ELF-1 (cell line): Measurements from ENCODE around the gene MRPL49.

Experiments used
- DNase-seq: peaks from one replicate; pipeline ENCODE4 v3.0.0-alpha.2; 2016; ENCODE audit warnings: low read depth, low spot score

Gene MRPL49

DNA sequence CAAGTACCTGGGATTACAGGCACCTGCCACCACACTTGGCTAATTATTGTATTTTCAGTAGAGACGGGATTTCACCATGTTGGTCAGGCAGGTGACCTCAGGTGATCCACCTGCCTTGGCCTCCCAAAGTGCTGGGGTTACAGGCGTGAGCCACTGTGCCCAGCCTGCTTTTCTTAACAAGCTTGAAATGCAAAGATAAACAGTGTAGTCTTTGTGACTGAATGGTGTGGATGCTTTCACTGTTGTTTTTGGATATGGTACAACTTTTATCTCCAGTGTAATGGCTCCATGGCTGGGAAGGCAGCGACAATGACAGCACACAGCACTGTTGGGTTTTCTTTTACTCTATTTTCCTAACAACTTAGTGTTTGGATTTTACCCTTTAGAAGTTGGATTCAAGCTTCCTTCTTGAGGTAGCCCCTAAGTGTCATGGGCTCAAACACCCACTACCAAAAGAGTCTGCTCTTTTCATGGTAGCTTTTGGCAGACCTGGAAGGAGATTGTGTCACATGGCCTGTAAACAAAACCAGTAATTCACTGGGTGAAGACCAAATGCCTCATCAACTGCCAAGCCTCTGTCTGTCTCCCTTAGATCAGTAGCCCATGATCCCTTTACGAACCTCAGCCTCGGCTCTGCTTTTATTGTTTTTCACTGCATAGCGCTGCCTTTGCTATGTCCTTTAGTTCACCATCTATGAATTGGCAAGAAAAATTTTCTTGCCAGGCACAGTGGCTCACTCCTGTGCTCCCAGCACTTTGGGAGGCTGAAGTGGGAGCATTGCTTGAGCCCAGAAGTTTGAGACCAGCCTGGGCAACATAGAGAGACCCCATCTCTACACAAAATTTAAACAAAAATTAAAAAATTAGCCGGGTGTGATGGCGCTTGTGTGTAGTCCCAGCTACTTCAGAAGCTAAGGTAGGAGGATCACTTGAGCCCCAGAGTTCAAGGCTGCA is 19.7 kb upstream of the MRPL49 start:
- no peak for DNase-seq

DNA sequence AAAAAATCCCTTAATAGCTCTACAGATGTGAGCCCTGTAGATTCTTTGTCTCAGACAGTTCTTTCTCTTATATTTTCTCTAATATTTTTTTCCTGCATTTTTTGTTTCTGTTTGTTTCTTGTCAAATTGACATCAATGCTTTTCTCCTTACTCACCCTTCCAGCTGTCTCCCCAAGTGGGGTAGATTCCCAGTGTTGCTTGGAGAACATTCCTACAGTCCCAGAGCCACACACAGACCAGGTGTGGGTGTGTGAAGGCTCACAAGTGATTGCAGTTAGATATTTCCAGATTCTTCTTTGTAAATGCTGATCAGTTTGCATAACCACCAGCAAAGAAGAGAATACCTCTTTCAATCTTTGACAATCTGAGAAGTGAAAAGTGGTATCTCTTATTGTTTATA is 18.6 kb upstream of the MRPL49 start:
- DNase-seq: no peak

- DNase-seq: no peak
Measured at GRCh38 chr11:65104628-65105027, 17.5 kb upstream of the MRPL49 start.

- DNase-seq: no peak
Measured at GRCh38 chr11:65107078-65107477, 15.0 kb upstream of the MRPL49 start.

DNA sequence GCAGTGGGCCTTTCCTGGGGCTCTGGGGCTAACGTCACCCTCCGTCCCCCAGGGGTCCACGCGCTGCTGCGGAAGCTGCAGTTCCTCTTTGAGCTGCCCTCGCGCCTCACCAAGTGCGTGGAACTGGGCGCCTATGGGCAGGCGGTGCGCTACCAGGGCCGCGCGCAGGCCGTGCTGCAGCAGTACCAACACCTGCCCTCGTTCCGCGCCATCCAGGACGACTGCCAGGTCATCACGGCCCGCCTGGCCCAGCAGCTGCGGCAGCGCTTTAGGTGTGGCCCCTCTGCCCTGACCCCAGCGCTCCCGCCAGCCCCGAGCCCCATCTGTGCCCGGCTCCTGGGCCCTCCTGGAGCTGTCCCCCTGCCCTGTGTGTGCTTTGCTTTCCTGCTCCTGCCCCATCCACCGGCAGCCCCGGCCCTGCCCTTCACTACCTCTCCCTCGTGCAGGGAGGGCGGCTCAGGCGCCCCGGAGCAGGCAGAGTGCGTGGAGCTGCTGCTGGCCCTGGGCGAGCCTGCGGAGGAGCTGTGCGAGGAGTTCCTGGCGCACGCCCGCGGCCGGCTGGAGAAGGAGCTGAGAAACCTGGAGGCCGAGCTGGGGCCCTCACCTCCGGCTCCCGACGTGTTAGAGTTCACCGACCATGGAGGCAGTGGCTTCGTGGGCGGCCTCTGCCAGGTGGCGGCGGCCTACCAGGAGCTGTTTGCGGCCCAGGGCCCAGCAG is 14.2 kb upstream of the MRPL49 start:
- DNase-seq: no peak

- no peak for DNase-seq
Measured at GRCh38 chr11:65108469-65109123, 13.5 kb upstream of the MRPL49 start.

GRCh38 chr11:65109231-65110198 is 12.6 kb upstream of the MRPL49 start:
- no peak for DNase-seq

DNA sequence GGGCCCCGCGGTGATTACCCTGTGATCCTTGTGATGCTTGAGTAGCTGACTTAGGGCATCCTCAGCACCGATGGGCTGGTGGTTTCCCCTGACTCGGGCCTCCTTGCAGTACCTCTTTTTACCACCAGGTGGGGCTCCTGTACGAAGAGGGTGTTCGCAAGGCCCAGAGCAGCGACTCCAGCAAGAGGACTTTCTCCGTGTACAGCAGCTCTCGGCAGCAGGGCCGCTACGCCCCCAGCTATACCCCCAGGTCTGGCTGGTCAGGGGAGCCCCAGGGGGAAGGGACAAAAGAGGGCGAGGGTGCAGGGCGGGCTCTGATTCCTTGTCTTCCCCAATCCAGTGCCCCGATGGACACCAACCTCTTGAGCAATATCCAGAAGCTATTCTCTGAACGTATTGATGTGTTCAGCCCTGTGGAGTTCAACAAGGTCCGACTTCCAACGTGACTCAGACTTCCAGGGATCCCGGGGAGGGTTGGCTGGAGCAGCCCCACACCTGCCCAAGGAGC is 11.7 kb upstream of the MRPL49 start:
- peak; percentile 95 for DNase-seq

- no peak for DNase-seq
Measured at GRCh38 chr11:65111159-65111743, 10.9 kb upstream of the MRPL49 start.

DNA sequence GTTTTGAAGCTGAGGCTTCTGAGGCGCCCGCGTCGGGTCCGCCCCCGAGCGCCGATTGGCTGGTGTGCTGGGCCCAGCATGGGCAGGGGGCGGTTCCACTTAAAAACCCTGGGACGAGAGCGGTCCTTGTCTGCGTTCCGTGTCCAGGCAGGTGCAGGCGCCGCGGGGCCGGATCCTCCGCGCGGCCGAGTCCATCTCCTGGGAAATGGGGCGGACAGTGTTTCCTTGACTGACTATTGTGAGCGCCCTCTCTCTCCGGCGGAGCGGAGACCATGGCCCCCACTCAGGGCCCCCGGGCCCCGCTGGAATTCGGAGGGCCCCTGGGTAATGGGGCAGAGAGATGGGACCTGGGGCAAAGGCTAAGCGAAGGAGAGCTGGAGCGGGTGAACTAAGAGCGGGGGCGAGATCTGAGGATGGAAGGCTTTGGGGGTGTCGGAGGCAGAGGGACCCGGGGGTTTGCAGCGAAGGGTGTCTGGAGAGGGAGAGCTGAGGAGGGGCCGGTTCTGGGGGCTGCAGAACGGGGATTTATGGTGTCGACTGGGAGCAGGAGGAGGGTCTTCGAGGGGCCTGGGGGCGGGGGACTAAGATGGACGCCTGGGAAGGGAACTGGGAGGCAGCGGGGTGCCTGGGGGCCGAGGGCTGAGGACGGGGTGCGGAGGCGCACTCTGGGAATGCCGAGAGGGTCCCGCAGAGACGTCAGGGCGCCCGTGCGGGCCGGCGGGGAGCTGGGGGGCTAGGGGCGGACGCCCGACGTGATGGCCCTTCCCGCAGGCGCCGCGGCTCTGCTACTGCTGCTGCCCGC is 10.2 kb upstream of the MRPL49 start, which contains the start of gene TM7SF2:
TSS of gene TM7SF2 (plus strand) at position 129 of the 802 bp plus-strand sequence. CDS start at position 273, 144 bp downstream.
- peak; percentile 97 for DNase-seq

DNA sequence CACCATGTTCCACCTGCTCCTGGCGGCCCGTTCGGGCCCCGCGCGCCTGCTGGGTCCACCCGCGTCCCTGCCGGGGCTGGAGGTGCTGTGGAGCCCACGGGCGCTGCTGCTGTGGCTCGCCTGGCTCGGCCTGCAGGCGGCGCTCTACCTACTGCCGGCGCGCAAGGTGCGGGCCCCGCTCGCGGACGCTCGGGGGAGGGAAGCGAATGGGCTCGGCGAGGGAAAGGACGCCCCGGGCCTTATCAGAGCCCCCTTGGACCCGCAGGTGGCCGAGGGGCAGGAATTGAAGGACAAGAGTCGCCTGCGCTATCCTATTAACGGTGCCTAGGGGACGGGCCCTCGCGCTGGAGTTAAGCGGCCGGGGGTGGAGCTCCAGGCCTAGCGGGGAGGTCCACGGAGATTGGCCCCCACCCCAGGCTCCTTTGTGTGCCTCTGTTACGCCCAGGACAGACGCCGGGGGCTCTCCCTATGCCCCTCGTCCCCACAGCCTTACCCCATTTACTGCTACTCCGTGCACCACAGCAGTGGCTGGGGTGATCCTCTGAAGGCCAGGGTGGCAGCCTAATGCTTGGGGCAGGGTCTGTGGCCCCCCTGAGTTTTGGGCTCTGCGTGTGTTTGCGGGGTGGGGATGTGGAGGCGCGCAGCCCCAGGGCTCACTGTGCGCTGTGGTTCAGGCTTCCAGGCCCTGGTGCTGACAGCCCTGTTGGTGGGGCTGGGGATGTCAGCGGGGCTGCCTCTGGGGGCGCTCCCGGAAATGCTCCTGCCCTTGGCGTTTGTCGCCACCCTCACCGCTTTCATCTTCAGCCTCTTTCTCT is 9.4 kb upstream of the MRPL49 start:
- DNase-seq: peak; percentile 60

DNA sequence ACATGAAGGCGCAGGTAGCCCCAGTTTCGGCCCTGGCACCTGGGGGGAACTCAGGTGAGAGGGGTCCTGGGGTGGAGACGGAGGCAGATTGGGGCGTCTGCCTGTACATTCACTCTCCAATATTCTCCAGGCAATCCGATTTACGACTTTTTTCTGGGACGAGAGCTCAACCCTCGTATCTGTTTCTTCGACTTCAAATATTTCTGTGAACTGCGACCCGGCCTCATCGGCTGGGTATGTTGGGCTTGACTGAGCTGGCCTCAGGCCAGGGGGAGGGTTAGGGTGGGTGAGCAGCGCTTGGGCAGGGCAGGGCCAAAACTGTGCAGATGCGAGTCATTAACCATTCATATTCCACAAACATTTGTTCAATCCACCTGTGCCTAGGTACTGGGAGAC is 8.8 kb upstream of the MRPL49 start:
- DNase-seq: no peak

DNA sequence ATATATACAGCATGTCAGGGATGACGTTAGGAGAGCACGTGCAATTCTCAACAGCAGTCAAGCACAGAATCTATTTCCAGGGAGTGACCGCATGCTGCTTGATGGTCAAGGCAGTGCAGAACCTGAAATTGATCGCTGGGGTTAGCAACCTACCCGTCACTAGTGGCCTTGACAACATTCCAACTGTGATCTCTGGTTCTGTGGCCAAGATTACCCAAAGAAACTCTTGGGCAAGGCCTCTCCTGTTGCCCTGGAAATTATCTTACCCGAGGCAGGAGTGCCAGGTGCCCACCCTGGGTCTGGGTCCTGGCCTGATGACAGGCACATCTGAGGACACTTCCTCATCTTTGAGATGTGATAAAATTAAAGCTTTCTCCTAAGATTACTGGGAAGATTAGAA is 8.3 kb upstream of the MRPL49 start:
- no peak for DNase-seq

- DNase-seq: no peak
Measured at GRCh38 chr11:65114538-65115171, 7.5 kb upstream of the MRPL49 start.

GRCh38 chr11:65115361-65116082 is 6.6 kb upstream of the MRPL49 start:
- DNase-seq: no peak

DNA sequence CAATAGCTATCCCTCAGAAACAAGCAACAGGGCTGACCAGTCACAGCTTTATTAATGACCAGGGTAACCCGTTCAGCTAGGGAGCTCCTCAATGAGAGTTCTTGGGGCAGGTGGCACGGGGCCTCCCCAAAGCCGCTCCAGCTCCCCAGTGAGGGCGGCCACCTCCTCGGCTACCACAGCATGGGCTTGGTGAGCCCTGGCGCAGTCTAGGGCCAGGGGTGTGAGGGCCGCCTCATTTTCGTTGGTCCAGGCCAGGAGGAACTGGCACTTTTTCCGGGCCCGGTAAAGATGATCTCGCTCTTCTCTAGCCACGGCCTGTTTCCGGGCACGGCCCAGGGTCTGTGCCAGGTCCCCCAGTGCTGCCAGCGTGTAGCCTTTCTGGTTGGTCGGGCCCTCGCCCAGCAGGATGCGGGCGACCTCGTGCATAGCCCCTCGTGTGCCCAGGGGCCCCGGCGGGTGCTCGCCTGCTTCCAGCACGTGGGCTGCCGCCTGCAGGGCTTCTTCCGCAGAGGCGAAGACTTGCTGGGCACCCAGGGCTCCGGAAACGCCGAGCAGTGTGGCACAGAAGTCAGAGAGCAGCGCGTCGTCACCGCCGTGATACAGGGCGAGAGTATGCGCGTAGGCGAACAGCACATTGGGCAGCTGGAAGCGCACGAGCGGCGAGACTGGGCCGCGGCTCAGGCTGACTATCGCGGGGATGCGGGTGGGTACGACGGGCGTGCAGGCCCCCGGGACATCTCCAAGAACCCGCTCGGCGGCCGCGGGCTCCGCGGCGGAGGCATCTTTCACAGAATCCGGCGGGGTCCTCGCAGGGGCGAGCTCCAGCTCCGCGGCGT is 5.5 kb upstream of the MRPL49 start:
- peak; percentile 44 for DNase-seq
